Endothelial cell of umbilical vein (primary cell): ENCODE data around the gene CHRM3.

Experiments
- POLR2A ChIP-seq: IDR thresholded peaks from 2 replicates; pipeline ENCODE4 v1.6.1; 2012; ENCODE audit warnings: low read depth, mild to moderate bottlenecking, control low read depth, low read length
- TF ChIP-seq, protein P1 (sequence below), 2 donors: IDR thresholded peaks; 1 replicate in 1 of 2; 2 replicates in 1 of 2; pipeline ENCODE4 v1.5.1; 2011; ENCODE audit warnings: low read length in 2 of 2, mild to moderate bottlenecking in 2 of 2, moderate library complexity in 2 of 2, control low read depth in 1 of 2, inconsistent platforms in 1 of 2, low read depth in 1 of 2; ENCODE audit not compliant: insufficient read depth in 1 of 2; ENCODE audit errors: extremely low read depth in 1 of 2

DNA sequence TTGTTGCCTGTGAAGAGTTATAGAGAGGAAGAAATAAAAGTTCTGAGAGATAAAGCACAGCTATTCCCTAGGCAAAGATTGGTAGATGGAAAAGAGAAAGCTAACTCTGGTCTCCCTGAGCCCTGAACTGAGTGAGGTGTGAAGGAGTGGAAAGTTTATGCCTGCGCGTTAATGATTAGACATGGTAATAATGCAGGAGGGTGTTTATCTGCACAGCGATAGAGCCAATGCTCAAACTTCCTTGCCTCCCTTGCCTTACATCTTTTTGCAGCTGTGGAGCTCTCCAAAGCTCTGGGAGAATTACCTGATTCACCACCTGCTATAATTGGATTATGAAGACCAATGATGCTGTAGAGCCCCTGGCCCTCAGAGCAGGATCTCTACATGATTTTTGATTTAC lies 32.8 kb upstream of the CHRM3 start:
- TF ChIP-seq, protein P1, sequence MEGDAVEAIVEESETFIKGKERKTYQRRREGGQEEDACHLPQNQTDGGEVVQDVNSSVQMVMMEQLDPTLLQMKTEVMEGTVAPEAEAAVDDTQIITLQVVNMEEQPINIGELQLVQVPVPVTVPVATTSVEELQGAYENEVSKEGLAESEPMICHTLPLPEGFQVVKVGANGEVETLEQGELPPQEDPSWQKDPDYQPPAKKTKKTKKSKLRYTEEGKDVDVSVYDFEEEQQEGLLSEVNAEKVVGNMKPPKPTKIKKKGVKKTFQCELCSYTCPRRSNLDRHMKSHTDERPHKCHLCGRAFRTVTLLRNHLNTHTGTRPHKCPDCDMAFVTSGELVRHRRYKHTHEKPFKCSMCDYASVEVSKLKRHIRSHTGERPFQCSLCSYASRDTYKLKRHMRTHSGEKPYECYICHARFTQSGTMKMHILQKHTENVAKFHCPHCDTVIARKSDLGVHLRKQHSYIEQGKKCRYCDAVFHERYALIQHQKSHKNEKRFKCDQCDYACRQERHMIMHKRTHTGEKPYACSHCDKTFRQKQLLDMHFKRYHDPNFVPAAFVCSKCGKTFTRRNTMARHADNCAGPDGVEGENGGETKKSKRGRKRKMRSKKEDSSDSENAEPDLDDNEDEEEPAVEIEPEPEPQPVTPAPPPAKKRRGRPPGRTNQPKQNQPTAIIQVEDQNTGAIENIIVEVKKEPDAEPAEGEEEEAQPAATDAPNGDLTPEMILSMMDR (IDR thresholded peaks at IDR 0.05; ENCODE audit: extremely low read depth in 1 of 2, insufficient read depth in 1 of 2, low read depth in 1 of 2, low read length in 2 of 2): no peak
- no peak for TF ChIP-seq POLR2A
